T-helper 22 cell (primary cell): ENCODE measurements around the gene SKA3.

Experiments used
- DNase-seq: peaks from one replicate; pipeline ENCODE4 v3.0.0-alpha.2; 2020; ENCODE audit warnings: low read depth

The SKA3 gene

DNA sequence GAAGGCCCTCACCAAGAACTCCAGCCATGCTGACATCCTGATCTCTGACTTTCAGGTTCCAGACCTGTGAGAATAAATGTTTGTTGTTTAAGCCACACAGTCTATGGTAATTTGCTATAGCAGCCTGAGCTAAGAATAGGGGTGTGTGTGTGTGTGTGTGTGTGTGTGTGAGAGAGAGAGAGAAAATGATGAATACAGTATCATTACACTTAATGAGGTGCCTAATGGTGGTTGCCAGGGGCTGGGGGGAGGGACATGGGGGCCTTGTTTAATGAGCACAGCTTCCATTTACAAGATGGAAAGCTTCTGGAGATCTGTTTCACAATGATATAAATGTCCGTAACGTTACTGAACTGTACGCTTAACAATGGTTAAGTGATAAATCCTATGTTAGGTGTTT, 61.1 kb downstream of the SKA3 start:
- DNase-seq: no peak

DNA sequence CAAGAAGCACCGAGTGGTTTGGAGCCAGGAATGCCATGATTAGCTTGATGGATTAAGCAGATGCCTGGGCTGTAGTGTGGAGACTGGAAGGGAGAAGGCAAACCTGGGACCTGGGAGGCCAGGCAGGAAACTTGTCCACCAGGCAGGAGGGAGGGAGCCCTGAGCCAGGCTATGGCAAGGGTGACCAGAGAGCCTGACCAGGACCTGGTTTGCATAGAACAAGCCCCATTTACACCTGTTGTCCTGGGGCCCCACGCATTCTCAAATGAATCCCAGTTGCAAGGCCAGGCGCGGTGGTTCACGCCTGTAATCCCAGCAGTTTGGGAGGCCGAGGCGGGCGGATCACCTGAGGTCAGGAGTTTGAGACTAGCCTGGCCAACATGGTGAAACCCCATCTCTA, 64.8 kb downstream of the SKA3 start:
- no peak for DNase-seq

GRCh38 chr13:21109168-21109567, 67.2 kb downstream of the SKA3 start:
- no peak for DNase-seq

DNA sequence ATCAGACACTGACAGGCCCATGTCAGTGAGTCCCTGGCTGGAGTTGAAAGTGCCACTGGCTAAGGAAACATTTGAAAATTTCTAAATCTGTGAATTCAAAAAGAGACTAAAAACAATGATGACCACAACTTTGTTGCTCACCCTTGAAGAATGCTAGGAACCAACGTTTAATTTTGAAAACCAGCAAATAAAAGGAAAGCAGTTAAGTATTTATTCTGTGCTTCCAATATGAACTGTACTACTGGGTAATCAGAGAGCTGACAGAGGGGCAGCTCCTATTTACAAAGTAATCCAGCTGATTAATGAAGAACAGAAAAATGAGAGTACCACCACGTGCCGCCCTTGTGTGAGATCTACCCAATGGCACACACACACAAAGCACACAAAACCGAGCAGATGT, 70.3 kb downstream of the SKA3 start:
- DNase-seq: no peak

DNA sequence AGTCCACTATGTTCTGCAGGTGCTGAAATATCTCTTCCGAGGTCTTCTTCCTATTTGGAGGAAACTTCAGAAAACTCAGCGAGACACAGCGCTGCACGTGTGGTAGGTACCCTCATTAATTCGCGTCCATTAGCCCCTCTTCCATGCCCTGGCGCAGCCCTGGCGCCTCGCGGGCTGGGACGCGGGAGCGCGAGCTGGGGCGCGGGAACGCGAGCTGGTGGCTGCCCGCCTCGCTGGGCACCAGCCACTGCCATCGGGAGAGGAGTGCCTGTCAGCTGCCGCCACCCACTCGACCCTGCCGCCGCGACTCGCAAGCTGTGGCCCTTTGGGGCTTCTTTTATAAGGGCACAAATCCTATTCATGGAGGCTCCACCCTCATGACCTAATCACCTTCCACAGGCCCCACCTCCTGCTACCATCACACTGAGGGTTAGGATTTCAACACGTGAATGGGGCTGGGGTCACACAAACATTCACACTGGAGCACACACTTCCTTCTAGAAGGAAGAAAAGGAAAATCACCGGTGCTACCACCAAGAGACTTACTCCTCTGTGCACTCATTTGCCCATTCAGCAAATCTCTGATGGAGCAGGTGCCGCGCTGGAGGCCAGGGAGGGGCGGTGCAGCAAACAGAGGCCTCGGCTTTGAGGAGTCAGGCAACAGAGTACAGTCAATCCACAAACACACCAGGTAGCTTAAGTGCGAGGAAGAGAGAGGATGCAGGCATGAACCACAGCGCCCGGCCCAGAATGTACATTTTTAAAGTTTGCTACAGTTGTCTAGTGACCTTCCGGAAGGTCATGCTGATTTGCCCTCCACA, 71.9 kb downstream of the SKA3 start:
- DNase-seq: no peak
